HG02798 (cell line): ENCODE data around the gene DENND1B.

Source experiments
- ATAC-seq: cut with Tn5 transposase; IDR thresholded peaks from one replicate; pipeline ENCODE4 v1.9.1; 2021; ENCODE audit warnings: mild to moderate bottlenecking; ENCODE audit not compliant: unreplicated experiment, poor library complexity

DENND1B gene

GRCh38 chr1:197686702-197687355 is 88.5 kb downstream of the DENND1B start:
- ATAC-seq: no peak

- ATAC-seq: no peak
Observed at GRCh38 chr1:197686231-197686630, 89.0 kb downstream of the DENND1B start.

GRCh38 chr1:197685785-197686184 is 89.5 kb downstream of the DENND1B start:
- ATAC-seq: no peak

GRCh38 chr1:197683895-197684553 is 91.3 kb downstream of the DENND1B start:
- no peak for ATAC-seq

- no peak for ATAC-seq
Observed at GRCh38 chr1:197683280-197683679, 92.0 kb downstream of the DENND1B start.

- ATAC-seq: no peak
Observed at GRCh38 chr1:197680311-197680710, 95.0 kb downstream of the DENND1B start.

GRCh38 chr1:197677752-197678295 is 97.5 kb downstream of the DENND1B start:
- ATAC-seq: no peak

- no peak for ATAC-seq
Observed at GRCh38 chr1:197677313-197677712, 98.0 kb downstream of the DENND1B start.

GRCh38 chr1:197675583-197676208 is 99.6 kb downstream of the DENND1B start:
- ATAC-seq: no peak

- ATAC-seq: no peak
Observed at GRCh38 chr1:197674286-197674685, 101.0 kb downstream of the DENND1B start.

GRCh38 chr1:197673292-197673691 is 102.0 kb downstream of the DENND1B start:
- ATAC-seq: no peak

- ATAC-seq: no peak
Observed at GRCh38 chr1:197672347-197672746, 102.9 kb downstream of the DENND1B start.

- ATAC-seq: no peak
Observed at GRCh38 chr1:197671920-197672319, 103.4 kb downstream of the DENND1B start.

- ATAC-seq: no peak
Observed at GRCh38 chr1:197671140-197671539, 104.1 kb downstream of the DENND1B start.

- no peak for ATAC-seq
Observed at GRCh38 chr1:197666769-197667285, 108.5 kb downstream of the DENND1B start.

- ATAC-seq: no peak
Observed at GRCh38 chr1:197664391-197664790, 110.9 kb downstream of the DENND1B start.

GRCh38 chr1:197663162-197663953 is 111.9 kb downstream of the DENND1B start:
- ATAC-seq: no peak

- ATAC-seq: no peak
Observed at GRCh38 chr1:197660389-197660788, 114.9 kb downstream of the DENND1B start.

- no peak for ATAC-seq
Observed at GRCh38 chr1:197659171-197659570, 116.1 kb downstream of the DENND1B start.

- ATAC-seq: no peak
Observed at GRCh38 chr1:197649188-197649587, 126.1 kb downstream of the DENND1B start.
